GM23248 (cell line): Measurements from ENCODE around the gene MYO10.

ENCODE experiments used
- EZH2 ChIP-seq: fragments of 200-600 bp; sonication (generic); IDR thresholded peaks from 2 replicates; pipeline ENCODE4 v1.6.1; 2018; ENCODE audit warnings: antibody characterized with exemption, mild to moderate bottlenecking; ENCODE audit not compliant: insufficient read depth, poor library complexity, severe bottlenecking
- EZH2phosphoT487 ChIP-seq: fragments of 200-600 bp; sonication (generic); IDR thresholded peaks from 2 replicates; pipeline ENCODE4 v1.6.1; 2018; ENCODE audit warnings: antibody characterized with exemption, moderate library complexity, mild to moderate bottlenecking, low read depth; ENCODE audit not compliant: insufficient read depth

DNA sequence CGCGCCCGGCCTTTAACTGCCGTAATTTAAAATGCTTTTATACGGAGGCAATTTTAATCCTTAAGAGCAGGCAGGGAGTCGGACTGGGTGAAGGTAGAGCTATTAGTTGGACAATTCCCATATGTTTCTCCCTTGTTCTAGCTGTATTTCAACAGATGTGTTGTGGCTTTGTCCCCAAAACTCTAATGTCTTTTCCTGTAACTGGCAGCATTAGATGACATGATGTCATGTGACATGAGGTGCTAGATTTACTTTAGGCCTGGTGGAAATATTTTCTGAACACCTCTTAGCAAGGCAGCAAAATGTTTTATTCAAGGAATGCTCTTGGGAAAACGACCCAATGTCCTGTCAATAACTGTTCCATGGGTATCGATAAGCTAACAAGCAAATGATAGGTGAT is 8.5 kb downstream of the MYO10 start:
- TF ChIP-seq EZH2: no peak
- TF ChIP-seq EZH2phosphoT487: no peak
